HFF-Myc (cell line): Measurements from ENCODE around the gene DGKI.
"Not testable (repeated sequence)": the region's sequence is repeated elsewhere in the genome, so short reads cannot be mapped to it uniquely, and the experiment has no call there.

Experiments used
- DNase-seq: peaks from one replicate; pipeline ENCODE4 v3.0.0-alpha.2; 2011; ENCODE audit warnings: low read depth; ENCODE audit errors: extremely low read depth
- H3K4me3 ChIP-seq: replicated peaks from 2 replicates; pipeline ENCODE4 v1.5.1; 2011; ENCODE audit warnings: low read depth, mild to moderate bottlenecking, control low read depth, low read length
- TF ChIP-seq, protein P1 (sequence below): IDR thresholded peaks from 2 replicates; pipeline ENCODE4 v1.5.1; 2012; ENCODE audit warnings: mild to moderate bottlenecking, low read depth, low read length, control low read depth; ENCODE audit errors: missing control alignments

Gene DGKI

DNA sequence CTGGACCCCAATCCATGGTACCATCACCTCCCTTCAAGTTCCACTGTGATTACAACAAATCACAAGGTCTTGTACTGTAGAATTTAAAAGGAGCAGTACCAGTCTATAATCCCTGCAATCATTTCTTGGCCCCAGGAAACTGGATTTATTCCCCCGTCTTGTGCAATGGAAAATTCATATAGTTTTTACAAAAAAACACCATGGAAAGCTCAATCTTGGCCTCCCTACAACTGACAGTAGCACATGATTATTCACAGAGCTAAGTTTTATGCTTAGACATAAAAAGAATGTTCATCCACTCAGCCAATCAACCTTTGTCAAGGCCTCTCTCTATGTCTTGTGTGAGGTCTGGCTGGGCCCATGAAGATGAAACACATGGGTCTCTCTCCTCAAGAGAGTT is 10.2 kb downstream of the DGKI start:
- TF ChIP-seq, protein P1, sequence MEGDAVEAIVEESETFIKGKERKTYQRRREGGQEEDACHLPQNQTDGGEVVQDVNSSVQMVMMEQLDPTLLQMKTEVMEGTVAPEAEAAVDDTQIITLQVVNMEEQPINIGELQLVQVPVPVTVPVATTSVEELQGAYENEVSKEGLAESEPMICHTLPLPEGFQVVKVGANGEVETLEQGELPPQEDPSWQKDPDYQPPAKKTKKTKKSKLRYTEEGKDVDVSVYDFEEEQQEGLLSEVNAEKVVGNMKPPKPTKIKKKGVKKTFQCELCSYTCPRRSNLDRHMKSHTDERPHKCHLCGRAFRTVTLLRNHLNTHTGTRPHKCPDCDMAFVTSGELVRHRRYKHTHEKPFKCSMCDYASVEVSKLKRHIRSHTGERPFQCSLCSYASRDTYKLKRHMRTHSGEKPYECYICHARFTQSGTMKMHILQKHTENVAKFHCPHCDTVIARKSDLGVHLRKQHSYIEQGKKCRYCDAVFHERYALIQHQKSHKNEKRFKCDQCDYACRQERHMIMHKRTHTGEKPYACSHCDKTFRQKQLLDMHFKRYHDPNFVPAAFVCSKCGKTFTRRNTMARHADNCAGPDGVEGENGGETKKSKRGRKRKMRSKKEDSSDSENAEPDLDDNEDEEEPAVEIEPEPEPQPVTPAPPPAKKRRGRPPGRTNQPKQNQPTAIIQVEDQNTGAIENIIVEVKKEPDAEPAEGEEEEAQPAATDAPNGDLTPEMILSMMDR: no peak
- no peak overlapping the region for H3K4me3 ChIP-seq
- no peak for DNase-seq

DNA sequence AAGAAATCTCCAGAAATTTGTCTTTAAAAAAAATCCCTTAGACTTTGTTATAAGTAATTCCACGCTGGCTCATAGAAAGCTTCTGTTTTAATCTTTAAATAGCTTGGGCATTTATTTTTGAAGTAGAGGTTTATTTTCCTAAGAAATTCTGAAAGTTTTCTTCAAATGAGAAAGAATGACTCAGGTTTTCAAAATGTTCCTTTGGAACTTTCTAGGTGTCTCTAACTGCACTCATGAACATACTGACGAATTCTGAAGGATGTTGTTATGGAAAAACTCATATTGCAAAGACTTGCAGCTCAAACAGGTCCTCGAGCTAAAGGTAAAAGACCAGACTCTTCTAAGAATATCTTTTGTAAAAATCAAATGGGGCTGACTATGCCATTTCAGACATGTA is 10.7 kb downstream of the DGKI start:
- H3K4me3 ChIP-seq: no peak overlapping the region
- TF ChIP-seq, protein P1: no peak
- no peak for DNase-seq

DNA sequence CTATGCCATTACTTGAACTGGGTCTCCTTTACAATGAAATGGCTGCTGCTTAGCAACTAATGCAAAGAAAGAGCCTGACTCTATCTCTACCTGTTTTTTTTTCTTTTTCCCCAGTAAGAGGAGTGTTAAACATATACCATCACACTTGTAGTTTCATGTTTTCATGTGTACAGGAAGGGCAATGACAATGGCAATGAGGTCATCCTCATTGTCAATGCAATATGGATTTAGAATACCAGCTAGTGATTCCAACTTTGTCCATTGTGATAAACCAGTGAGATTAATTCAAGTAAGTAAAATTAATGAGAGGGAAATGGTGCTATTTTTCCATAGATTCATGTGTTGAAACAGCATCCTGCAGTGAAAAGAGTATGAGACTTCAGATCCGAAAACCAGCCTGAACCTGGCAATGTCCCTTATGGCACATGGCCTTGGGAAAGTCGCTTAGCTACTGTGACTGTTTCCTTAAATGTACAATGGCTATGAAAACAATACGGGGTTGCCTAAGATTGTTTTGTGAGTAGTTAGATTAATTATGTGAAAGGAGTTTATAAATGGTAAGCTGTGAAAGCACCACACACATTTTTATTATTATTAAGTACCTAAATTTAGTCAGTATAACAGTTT is 11.2 kb downstream of the DGKI start:
- no peak overlapping the region for H3K4me3 ChIP-seq
- TF ChIP-seq, protein P1: no peak
- no peak for DNase-seq

DNA sequence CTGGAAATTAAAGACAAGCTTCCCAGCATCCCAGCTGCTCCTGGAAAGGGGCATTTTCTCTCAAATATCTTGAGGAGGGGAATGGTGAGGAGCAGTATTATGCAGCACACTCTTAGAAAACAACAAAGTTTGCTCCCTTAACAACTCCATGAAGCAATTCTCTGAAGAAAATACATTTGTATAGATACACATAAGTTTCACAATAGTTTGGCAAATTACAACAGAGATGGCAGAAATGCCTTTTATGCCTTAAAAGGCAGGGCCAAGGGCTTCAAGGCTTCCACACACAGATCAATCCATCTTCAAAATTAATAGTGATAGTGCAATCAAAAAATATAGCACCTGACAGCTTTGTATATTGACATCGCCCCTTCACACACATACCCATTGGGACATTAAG is 12.2 kb downstream of the DGKI start:
- no peak for DNase-seq
- TF ChIP-seq, protein P1: no peak
- H3K4me3 ChIP-seq: no peak overlapping the region

DNA sequence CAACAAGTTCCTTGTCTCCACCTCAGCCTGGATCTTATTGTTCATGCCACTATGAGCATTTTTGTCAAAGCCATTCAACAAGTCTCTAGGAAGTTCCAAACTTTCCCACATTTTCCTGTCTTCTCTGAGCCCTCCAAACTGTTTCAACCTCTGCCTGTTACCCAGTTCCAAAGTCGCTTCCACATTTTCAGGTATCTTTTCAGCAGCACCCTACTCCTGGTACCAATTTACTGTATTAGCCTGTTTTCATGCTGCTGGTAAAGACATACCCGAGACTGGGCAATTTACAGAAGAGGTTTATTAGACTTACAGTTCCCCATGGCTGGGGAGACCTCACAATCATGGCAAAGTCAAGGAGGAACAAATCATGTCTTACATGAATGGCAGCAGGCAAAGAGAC is 13.8 kb downstream of the DGKI start:
- DNase-seq: not testable (repeated sequence)

DNA sequence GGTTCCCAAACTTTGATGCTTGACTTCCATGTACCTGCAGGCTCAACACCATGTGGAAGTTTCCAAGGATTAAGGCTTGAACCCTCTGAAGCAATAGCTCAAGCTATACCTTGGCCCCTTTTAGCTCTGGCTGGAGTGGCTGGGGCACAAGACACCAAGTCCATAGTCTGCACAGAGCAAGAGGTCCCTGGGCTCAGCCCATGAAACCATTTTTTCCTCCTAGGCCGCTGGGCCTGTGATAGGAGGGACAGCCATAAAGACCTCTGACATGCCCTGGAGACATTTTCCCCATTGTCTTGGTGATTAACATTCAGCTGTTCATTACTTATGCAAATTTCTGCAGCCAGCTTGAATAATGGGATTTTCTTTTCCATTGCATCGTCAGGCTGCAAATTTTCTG is 14.4 kb downstream of the DGKI start:
- TF ChIP-seq, protein P1: no peak
- no peak for DNase-seq
- H3K4me3 ChIP-seq: no peak overlapping the region

More for the DNA sequence above, 13.8 kb downstream of the DGKI start:
- H3K4me3 ChIP-seq: not testable (repeated sequence)

DNA sequence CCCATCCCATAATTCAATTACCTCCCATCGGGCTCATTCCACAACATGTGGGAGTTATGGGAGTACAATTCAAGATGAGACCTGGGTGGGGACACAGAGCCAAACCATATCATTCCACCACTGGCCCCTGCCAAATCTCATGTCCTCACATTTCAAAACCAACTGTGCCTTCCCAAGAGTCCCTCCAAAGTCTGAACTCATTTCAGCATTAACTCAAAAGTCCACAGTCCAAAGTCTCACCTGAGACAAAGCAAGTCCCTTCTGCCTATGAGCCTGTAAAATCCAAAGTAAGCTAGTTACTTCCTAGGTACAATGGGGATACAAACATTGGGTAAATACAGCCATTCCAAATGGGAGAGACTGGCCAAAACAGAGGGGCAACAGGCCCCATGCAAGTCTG is 15.2 kb downstream of the DGKI start:
- H3K4me3 ChIP-seq, DNase-seq: not testable (repeated sequence)

DNA sequence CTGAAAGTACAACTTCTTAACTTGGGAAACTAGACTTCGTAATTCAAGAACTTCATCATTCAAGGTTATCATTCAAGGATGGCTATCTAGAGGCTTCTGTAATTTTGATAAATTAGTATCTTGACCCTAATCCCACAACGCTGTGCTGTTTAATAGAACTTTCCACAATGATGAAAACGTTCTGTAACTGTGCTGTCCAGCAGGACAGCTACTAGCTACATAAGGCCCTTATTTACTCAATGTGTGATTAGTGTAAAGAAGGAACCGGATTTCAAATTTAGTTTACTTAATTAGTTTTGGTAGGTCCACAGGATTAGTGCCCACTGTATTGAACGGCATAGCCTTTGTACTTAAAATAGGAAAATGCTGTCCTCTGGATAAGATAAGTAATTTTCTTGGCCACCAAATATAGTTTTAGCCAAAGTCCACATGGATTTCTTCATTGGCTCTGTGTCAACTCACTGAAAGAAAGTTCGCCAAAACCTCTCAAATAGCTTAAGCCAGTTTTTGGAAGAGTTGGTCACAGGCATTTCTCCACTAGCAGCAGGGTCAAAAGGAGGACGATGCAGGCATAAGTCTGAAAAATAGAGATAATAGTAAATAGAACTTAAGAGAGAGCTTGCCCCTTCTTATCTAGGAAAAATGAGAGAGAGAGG is 17.3 kb downstream of the DGKI start:
- no peak overlapping the region for H3K4me3 ChIP-seq
- no peak for DNase-seq
- TF ChIP-seq, protein P1: no peak
